NCI-H1417 treated with DMSO at 0.1 percent for 48 hours (cell line): ENCODE measurements around the gene SH2D3C.
A peak's percentile ranks its signal among the peaks of the same experiment; 100 is the strongest.
"Not testable (repeated sequence)": the region's sequence is repeated elsewhere in the genome, so short reads cannot be mapped to it uniquely, and the experiment has no call there.

ENCODE experiments used
- DNase-seq: peaks from one replicate; lab custom pipeline; 2025; lab: John Stamatoyannopoulos, UW

Gene SH2D3C

GRCh38 chr9:127785023-127785932, 6.8 kb upstream of the SH2D3C start:
- peak; percentile 57 for DNase-seq

GRCh38 chr9:127783111-127784008, 4.9 kb upstream of the SH2D3C start:
- DNase-seq = no peak

DNA sequence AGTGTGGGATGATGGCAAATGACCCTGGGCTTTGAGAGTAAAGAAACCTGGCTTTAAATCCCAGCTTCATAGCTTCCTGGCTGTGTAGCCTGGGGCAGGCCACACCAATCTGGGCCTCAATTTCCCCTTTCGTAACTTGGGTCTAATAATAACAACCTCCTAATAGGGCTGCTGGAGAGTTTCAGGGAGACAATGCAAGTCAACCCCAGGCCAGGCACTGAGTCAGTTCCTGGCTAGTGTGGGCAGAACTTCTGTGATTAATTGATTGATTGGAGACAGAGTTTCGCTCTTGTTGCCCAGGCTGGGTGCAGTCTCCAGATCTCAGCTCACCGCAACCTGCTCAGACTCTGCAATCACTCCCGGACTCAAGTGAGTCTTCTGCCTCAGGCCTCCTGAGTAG, 3.3 kb upstream of the SH2D3C start:
- no peak for DNase-seq

GRCh38 chr9:127780909-127781308, 2.4 kb upstream of the SH2D3C start:
- not testable (repeated sequence) for DNase-seq

DNA sequence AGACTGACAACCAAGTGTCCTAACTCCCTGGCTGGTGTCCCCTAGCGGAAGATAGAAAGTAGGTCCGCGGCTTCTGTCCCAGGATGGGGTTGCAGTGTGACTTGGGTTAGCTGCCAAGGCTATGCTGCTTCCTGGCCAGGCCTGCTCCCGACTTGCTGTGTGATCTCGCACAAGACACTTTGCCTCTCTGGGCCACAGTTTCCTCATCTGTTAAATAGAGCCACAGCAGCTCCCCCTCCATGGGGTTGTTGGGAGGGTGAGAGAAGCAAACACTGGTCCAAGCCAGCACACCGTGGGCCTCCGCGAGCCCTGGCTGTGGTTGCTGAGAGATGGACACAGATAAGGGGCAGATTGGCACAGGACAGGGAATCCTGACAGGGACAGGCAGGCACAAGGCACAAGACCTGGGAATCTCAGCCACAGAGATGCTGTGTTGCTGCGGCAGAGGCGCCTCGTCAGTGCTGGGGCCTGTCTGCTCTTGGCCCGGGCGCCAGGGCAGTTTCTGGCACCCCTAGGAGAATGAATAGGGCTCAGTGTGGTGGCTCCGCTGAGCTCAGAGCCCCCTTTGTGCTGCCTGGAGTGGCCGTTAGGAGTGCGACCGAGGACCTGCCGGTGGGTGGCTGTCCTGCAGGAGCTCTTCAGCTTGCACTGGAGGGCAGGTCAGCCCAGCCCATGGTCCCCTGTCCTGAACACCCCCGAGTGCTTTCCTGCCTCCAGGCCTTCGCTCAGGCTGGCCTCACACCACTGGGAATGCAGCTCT, 1.8 kb upstream of the SH2D3C start:
- DNase-seq = no peak

DNA sequence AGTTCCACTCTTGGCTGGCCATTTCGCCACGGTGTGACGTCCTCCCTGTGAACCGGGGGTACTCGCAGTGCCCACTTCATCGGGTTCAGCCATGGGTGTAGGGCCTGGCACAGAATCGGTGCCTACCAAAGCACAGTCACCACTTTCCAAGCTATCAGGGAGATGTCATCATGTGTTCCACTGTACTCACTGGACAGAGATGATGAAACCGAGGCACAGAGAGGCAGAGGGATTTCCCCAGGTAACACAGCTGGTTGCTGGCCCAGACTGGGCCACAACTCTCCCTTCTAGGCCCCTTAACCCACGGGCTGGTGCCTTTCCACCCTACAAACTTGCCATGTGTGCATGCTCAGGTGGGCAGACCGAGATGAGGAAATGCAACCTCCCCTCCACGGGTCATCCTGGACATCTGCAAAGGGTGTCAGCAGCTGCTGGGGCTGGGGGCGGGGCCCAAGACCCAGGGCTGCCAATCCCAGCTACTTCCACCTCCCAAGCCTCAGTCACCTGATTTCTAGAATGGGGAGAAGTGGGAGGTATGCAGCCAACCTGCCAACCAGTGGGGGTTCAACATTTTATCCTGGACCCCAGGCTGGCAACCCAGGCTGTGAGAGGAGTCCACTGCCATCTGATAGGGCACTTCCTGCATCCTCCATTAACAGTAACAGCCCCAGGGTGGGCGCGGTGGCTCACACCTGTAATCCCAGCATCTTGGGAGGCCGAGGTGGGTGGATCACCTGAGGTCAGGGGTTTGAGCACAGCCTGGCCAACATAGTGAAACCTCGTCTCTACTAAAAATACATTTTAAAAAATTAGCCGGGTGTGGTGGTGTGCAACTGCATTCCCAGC, 893 bp upstream of the SH2D3C start:
- DNase-seq = no peak

DNA sequence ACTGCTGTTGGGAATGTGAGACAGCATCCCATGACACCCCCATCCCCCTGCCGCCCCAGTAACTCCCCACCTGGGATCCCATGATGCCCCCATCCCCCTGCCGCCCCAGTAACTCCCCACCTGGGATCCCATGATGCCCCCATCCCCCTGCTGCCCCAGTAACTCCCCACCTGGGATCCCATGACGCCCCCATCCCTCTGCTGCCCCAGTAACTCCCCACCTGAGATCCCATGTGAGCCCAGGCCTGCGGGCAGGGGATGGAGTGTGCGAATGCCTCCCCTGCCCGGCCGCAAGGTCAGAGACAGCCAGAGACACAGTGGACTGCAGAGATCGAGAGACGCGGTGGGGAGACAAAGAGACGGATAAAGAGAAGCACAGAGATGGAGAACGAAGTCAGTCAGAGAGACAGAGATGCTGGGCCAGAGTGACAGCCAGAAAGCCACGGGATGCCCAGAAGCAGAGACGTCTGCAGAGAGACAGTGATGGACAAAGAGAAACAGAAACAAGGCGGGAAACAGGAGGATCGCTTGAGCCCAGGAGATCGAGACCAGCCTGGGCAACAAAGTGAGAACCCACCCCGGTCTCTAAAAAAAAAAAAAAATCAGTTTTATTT, 992 bp downstream of the SH2D3C start:
- DNase-seq = no peak

- DNase-seq = no peak
These were observed 1.6 kb downstream of the SH2D3C start for GRCh38 chr9:127776924-127777289.

DNA sequence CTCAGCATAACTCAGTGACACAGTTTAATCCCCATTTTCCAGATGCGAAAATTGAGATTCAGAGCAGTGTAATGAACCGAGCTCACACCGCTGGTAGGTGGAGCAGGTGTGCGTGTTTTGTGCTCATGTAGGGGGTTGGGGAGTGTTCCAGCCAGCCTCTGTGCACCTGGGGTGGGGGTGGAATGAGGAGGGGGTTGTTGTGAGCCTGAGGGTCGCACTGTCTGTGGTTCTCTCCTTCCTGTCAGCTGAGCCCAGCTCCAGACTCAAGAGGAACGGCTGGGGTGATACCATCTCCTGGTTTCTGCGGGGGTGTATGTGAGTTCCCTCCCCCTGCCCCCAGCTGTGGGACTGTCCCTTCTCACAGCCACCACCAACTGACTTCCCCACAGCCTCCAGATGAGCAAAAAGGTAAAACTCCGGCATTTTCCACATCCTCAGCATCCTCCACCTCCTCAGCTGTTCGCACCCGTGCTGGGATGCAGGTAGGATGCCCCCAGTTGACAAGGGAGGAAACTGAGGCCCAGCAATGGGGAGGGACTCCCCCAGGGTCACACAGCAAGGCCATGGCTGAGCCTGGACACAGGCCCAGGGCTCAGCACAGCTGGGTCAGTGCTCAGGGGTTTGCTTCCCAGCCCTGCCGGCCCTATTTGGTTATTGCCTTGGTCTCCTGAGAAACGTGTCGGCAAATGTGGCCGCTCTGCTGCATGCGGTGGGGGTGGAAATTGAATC, 2.1 kb downstream of the SH2D3C start:
- no peak for DNase-seq

GRCh38 chr9:127773981-127774380, 4.5 kb downstream of the SH2D3C start:
- DNase-seq = no peak

GRCh38 chr9:127773272-127773671, 5.2 kb downstream of the SH2D3C start:
- no peak for DNase-seq

DNA sequence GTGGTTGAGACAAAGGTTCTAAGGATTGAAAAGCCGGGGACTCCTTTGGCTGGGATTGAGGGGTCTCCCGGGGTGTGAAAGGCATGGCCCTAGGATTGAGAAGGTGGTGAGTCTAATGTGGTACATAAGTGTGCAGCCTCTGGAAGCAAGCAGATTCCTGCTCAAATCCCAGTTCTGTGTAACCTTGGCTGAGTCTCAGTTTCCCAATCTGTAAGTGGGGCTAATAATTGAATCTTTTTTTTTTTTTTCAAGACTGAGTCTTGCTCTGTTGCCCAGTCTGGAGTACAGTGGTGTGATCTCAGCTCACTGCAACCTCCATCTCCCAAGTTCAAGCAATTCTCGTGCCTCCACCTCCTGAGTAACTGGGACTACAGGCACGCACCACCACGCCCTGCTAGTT, 5.9 kb downstream of the SH2D3C start:
- DNase-seq = no peak

- no peak for DNase-seq
These were observed 6.8 kb downstream of the SH2D3C start for GRCh38 chr9:127771570-127772189.

DNA sequence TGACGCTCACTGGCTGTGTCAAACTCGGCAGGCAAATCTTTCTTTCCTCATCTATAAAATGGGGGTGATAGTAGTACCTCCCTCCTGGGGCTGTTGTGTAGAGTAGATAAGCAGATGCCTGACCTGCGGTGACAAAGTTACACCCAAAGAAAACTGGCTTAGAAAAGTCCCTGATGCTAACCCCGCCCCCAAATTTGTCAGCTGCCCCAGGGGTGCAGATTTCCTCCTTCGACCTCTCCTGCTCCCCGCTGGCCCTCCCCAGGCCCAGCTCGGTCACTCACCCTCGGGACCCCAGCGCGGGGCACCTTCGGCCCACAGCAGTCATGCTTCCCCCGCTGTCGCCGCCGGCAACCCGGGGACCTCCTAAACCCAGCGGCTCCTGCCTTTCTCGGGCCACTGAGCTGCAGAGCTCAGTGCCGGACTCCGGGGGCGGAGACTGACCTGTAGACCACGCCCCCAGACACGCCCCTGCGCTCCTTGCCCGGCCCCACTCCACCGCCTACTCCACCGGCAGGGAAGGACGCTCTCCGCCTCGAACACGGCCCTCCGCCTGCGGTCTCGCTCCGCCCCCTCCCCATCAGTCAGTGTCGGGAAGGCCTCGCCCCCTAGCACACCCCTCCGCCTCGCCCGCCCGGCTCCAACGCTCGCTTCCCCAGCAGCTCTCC, 7.4 kb downstream of the SH2D3C start:
- peak; percentile 98 for DNase-seq

DNA sequence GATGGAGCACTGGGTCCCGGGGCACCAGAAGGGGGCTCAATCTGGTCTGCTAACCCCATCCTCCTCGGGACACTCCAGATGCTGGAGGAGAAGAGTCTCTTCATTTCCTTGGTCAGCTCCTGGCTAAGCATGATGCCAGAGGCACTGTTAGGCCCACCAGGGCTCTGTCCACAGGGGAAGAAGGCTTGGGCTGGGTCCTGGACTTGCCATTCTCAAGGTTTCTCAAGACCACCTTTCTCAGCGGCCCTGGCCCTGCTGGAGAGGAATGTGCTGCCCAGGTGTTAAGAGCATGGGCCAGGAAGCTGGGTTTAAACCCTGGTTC, 7.9 kb downstream of the SH2D3C start:
- DNase-seq = no peak

DNA sequence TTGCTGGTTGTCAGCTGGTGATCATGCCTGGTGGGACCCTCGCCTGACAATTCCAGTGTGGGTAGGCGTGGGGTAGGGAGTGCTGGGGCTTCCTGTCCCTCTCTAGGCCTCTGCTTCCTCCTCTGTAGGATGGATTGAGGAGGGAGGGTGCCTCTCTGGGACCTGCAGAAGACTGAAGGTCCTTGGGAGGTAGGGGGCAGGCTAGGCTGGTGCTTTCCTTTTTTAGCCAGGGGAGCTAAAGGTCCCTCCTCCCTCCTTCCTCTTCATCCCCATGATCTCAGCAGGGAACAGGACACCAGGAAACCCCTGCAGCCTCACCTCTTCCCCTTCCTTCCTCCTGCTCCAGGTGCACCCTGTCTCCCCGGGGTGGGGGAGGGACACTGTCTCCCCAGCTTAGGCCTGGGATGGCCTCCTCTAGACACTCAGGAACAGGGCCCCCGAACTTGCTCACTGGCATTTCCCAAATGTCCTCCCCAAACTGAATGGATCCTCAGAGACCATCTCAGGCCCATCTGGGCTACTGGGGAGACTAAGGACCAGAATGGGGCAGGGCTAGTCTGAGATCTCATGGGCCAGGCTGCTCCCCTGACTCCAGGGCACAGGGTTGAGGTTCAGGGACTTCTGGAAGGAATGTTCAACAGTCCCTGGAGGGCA, 8.4 kb downstream of the SH2D3C start:
- no peak for DNase-seq

DNA sequence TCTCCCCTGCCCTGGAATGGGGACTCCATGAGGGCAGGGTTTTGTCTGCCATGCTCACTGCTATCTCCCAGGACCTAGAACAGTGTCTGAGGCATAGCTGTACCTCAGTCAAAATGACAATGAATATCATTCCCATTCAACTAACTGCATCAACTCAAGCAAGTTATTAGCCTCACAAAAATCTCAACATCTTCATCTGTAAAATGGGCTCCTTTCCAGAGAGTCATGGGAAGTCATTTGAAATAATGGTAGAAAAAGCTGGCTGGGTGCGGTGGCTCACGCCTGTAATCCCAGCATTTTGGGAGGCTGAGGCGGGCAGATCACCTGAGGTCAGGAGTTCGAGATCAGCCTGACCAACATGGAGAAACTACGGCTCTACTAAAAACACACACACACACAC, 9.4 kb downstream of the SH2D3C start:
- DNase-seq = no peak

GRCh38 chr9:127768698-127769097, 9.8 kb downstream of the SH2D3C start:
- DNase-seq = no peak

DNA sequence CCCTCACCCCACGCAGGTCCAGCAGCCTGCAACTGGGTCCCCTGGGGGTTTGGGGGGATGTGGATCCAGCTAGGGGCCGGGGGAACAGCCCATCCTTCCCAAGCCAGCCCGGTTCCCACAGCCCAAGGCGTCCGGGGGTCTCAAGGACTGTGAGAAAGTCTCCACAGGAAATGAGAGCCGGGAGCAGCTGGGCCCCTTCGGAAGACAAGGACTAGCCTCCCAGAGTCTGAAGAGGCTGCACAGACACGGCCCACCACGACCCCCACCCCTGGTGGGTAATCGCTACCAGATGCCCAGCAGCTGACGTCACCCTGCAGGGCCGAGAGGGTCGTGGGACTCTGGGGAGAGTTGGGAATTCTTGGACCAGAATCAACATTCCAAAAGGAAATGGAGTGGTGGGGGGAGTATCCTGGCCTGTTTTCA, 10.5 kb downstream of the SH2D3C start:
- no peak for DNase-seq
